Measurements from ENCODE around the gene CMIP.

GRCh38 chr16:81453091-81453728, 8.6 kb downstream of the CMIP start:
- no peak for TF ChIP-seq CTCF (conservative IDR thresholded peaks at IDR 0.05; ENCODE audit: low read length)
- TF ChIP-seq EZH2phosphoT487 (IDR thresholded peaks at IDR 0.05; ENCODE audit: borderline replicate concordance): no peak

Data from Loucy (cell line).